Sigmoid colon (tissue), 4 donors: ENCODE results near the gene ABCA12.

Source experiments
- EP300 ChIP-seq, 4 donors: sonication (generic); formaldehyde crosslinking; IDR thresholded peaks; one replicate each; pipeline ENCODE4 v1.6.1; 2017; ENCODE audit warnings: antibody characterized with exemption in 4 of 4
- POLR2AphosphoS5 ChIP-seq, 4 donors: sonication (generic); formaldehyde crosslinking; IDR thresholded peaks; one replicate each; pipeline ENCODE4 v1.6.1; 2017; ENCODE audit warnings: antibody characterized with exemption in 4 of 4
- TF ChIP-seq, protein P1 (sequence below), 4 experiments: fragments of 450-650 bp in 3 of 4; fragments of 200-600 bp in 1 of 4; IDR thresholded peaks; one replicate each; pipeline ENCODE4 v1.5.1; 2016 to 2019; ENCODE audit warnings: antibody characterized with exemption in 4 of 4, mild to moderate bottlenecking in 3 of 4, moderate library complexity in 2 of 4

DNA sequence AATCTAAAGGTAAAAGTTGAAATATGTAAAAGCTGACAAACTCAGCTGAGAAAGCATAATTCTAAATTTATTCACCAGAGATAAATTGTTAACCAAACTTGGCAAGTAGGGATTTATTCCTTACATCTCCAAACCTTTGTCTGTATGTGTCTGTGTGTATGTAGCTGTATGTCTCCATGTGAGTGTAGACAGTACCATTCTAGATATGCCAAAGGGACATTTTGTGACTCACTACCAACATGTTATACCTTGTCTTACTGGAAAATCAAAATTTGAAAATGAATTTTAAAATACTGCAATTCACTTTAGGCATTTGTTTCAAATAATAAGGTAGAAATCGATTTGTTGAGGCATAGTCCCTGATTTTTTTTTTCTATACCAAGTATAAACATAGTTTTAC lies 102.1 kb downstream of the ABCA12 start:
- TF ChIP-seq, protein P1, sequence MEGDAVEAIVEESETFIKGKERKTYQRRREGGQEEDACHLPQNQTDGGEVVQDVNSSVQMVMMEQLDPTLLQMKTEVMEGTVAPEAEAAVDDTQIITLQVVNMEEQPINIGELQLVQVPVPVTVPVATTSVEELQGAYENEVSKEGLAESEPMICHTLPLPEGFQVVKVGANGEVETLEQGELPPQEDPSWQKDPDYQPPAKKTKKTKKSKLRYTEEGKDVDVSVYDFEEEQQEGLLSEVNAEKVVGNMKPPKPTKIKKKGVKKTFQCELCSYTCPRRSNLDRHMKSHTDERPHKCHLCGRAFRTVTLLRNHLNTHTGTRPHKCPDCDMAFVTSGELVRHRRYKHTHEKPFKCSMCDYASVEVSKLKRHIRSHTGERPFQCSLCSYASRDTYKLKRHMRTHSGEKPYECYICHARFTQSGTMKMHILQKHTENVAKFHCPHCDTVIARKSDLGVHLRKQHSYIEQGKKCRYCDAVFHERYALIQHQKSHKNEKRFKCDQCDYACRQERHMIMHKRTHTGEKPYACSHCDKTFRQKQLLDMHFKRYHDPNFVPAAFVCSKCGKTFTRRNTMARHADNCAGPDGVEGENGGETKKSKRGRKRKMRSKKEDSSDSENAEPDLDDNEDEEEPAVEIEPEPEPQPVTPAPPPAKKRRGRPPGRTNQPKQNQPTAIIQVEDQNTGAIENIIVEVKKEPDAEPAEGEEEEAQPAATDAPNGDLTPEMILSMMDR (IDR thresholded peaks at IDR 0.05): no peak
- no peak for TF ChIP-seq POLR2AphosphoS5 (IDR thresholded peaks at IDR 0.05)
- no peak for TF ChIP-seq EP300 (IDR thresholded peaks at IDR 0.05)
